ENCODE data around the gene PALM.
"Not testable (repeated sequence)": the region's sequence is repeated elsewhere in the genome, so short reads cannot be mapped to it uniquely, and the experiment has no call there.

PALM gene

GRCh38 chr19:726993-727956 lies 18.5 kb downstream of the PALM start:
- FAIRE-seq: no peak
- DNase-seq (ENCODE audit: extremely low spot score, insufficient read length, low read depth): no peak

- DNase-seq (ENCODE audit: extremely low spot score, insufficient read length, low read depth) (no peak), FAIRE-seq (no peak)
Measured at GRCh38 chr19:728011-728410, 19.3 kb downstream of the PALM start.

GRCh38 chr19:729564-729963 lies 20.8 kb downstream of the PALM start:
- DNase-seq (ENCODE audit: extremely low spot score, insufficient read length, low read depth); FAIRE-seq: not testable (repeated sequence)

- DNase-seq (ENCODE audit: extremely low spot score, insufficient read length, low read depth) (no peak), FAIRE-seq (no peak)
Measured at GRCh38 chr19:729965-730668, 21.4 kb downstream of the PALM start.

- DNase-seq (ENCODE audit: extremely low spot score, insufficient read length, low read depth) (no peak), FAIRE-seq (no peak)
Measured at GRCh38 chr19:731000-731399, 22.3 kb downstream of the PALM start.

- DNase-seq (ENCODE audit: extremely low spot score, insufficient read length, low read depth): no peak
- FAIRE-seq: no peak
Measured at GRCh38 chr19:732148-733069, 23.7 kb downstream of the PALM start.

GRCh38 chr19:734716-735115 lies 26.0 kb downstream of the PALM start:
- DNase-seq (ENCODE audit: extremely low spot score, insufficient read length, low read depth): no peak
- no peak for FAIRE-seq

GRCh38 chr19:736125-736524 lies 27.4 kb downstream of the PALM start:
- DNase-seq (ENCODE audit: extremely low spot score, insufficient read length, low read depth) (no peak), FAIRE-seq (no peak)

GRCh38 chr19:737591-738093 lies 28.9 kb downstream of the PALM start:
- FAIRE-seq (no peak), DNase-seq (ENCODE audit: extremely low spot score, insufficient read length, low read depth) (peak; percentile 61)

GRCh38 chr19:738509-739128 lies 29.9 kb downstream of the PALM start:
- DNase-seq (ENCODE audit: extremely low spot score, insufficient read length, low read depth) (no peak), FAIRE-seq (no peak)

- FAIRE-seq (no peak), DNase-seq (ENCODE audit: extremely low spot score, insufficient read length, low read depth) (no peak)
Measured at GRCh38 chr19:739998-740715, 31.4 kb downstream of the PALM start.

- not testable (repeated sequence) for FAIRE-seq
Measured at GRCh38 chr19:740816-741505, 32.2 kb downstream of the PALM start.

GRCh38 chr19:741506-742131 lies 32.9 kb downstream of the PALM start:
- DNase-seq (ENCODE audit: extremely low spot score, insufficient read length, low read depth) (no peak), FAIRE-seq (no peak)

More at GRCh38 chr19:740816-741505, 32.2 kb downstream of the PALM start:
- not testable (repeated sequence) for DNase-seq (ENCODE audit: extremely low spot score, insufficient read length, low read depth)

GRCh38 chr19:742540-743075 lies 33.9 kb downstream of the PALM start:
- DNase-seq (ENCODE audit: extremely low spot score, insufficient read length, low read depth): no peak
- no peak for FAIRE-seq

- FAIRE-seq (no peak), DNase-seq (ENCODE audit: extremely low spot score, insufficient read length, low read depth) (no peak)
Measured at GRCh38 chr19:743168-743687, 34.5 kb downstream of the PALM start.

- not testable (repeated sequence) for FAIRE-seq; DNase-seq (ENCODE audit: extremely low spot score, insufficient read length, low read depth)
Measured at GRCh38 chr19:745138-745537, 36.4 kb downstream of the PALM start.

- DNase-seq (ENCODE audit: extremely low spot score, insufficient read length, low read depth) (no peak), FAIRE-seq (no peak)
Measured at GRCh38 chr19:746208-746819, 37.6 kb downstream of the PALM start.

Data from GM18507 (cell line).